Psoas muscle (tissue), 8 donors: ENCODE data around the gene OLFM3. TPM values are rescaled to one million over a fixed set of nuclear protein-coding genes. Genes with fewer than 3 reads are reported as not detected.

Experiments
- ATAC-seq, 4 donors: fragments of 200-7000 bp; cut with Tn5 transposase; one replicate each; pipeline ENCODE4 v1.9.1; 2020; ENCODE audit warnings: moderate library complexity in 3 of 4, mild to moderate bottlenecking in 2 of 4
- DNase-seq, 2 donors: peaks; one replicate each; pipeline ENCODE4 v3.0.0-alpha.2; 2020
- H3K27ac ChIP-seq: fragments of 200-600 bp; one replicate; pipeline ENCODE4 v1.8.0; 2022
- H3K27me3 ChIP-seq, 3 donors: fragments of 200-600 bp in 1 of 3; one replicate each; pipeline versions ENCODE4 v1.6.1 to v1.8.0; 2013 to 2022; ENCODE audit warnings: low read length in 2 of 3, mild to moderate bottlenecking in 2 of 3, moderate library complexity in 1 of 3; ENCODE audit not compliant: insufficient read depth in 3 of 3
- H3K36me3 ChIP-seq, 2 donors: fragments of 200-600 bp in 1 of 2; one replicate each; pipeline versions ENCODE4 v1.6.1 to v1.8.0; 2013 to 2022; ENCODE audit warnings: low read depth in 1 of 2, mild to moderate bottlenecking in 1 of 2, moderate library complexity in 1 of 2; ENCODE audit not compliant: insufficient read depth in 1 of 2
- H3K4me1 ChIP-seq: fragments of 200-600 bp; one replicate; pipeline ENCODE4 v1.8.0; 2022
- H3K4me3 ChIP-seq: fragments of 200-600 bp; one replicate; pipeline ENCODE4 v1.8.0; 2022; ENCODE audit warnings: mild to moderate bottlenecking
- H3K9me3 ChIP-seq: fragments of 200-600 bp; one replicate; pipeline ENCODE4 v1.8.0; 2022
- WGBS, 3 donors: extraction: QIAGEN DNeasy Blood & Tissue Kit; methylation state at CpG; one replicate each; pipeline versions ENCODE4 v1.1.6 to v1.1.7; 2013; 5-methylcytosine and 5-hydroxymethylcytosine counted together
- intact Hi-C, 2 donors: fragments of 100-400 bp; cut with DNase I; formaldehyde crosslinking; loops; one replicate each; pipeline versions ENCODE4 v1.11.0 to v1.14.2; 2022
- polyA plus RNA-seq, 3 donors: library from polyadenylated mRNA; stranded (reverse); fragments of 200-250 nt; gene quantifications; one replicate each; pipeline ENCODE4 v1.2.3, GENCODE V29; 2013
- total RNA-seq, 4 donors: library from RNA; stranded (reverse); fragmentation: NEBNext Ultra II Directional in 2 of 4; extraction: Animal tissue kit (Norgen Biotek cat#: 25700) in 2 of 4; gene quantifications; one replicate each; pipeline versions ENCODE4 v1.2.1 to v1.2.4, GENCODE V29; 2021 to 2023
- TF ChIP-seq, protein P1 (sequence below): fragments of 200-600 bp; IDR thresholded peaks from one replicate; pipeline ENCODE4 v1.8.0; 2022; ENCODE audit warnings: antibody characterized with exemption
- donor health status: healthy with polysubstance abuse.
- donor health status: DM: no; HTN: no; CAD: no; lungs with moderate emphysema.
- donor health status: Bipolar disorder and iron deficiency.
- donor health status: healthy.
- donor health status: DM: yes; HTN: yes; CAD: no.
- donor health status: DM: no; HTN: no; CAD: no.
- donor health status: DM: no; HTN: no; CAD: no.
- donor health status: DM: yes; HTN: yes; CAD: no.

The OLFM3 gene
- total and polyA plus RNA-seq, 7 donors = 0.01 TPM; not detected in 6

DNA sequence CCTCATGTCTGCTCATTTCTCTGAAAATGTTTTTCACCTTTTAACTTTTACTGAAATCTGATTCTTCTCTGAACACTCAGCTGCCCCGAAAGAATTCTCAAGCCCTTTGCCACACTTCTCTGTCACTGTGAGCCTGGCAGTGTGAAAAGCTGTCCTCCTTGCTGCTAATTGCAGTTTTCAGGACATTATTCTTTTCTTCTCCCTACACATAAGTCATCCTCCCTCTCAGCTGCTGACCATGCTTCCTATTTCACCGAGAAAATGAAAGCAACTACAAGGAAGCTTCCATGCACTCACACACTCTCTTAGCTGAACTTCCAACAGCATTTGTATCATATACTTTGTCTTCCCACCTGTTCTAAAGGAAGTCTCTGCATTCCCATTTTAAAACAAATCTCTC, 15.8 kb downstream of the OLFM3 start:
- H3K9me3 ChIP-seq = no peaks in the 10 kb centered on the region
- ATAC-seq = no peak
- H3K4me1 ChIP-seq = no peaks in the 10 kb centered on the region
- no peaks in the 10 kb centered on the region for H3K27me3 ChIP-seq
- H3K4me3 ChIP-seq = no peak overlapping the region
- no peak for DNase-seq
- TF ChIP-seq, protein P1, sequence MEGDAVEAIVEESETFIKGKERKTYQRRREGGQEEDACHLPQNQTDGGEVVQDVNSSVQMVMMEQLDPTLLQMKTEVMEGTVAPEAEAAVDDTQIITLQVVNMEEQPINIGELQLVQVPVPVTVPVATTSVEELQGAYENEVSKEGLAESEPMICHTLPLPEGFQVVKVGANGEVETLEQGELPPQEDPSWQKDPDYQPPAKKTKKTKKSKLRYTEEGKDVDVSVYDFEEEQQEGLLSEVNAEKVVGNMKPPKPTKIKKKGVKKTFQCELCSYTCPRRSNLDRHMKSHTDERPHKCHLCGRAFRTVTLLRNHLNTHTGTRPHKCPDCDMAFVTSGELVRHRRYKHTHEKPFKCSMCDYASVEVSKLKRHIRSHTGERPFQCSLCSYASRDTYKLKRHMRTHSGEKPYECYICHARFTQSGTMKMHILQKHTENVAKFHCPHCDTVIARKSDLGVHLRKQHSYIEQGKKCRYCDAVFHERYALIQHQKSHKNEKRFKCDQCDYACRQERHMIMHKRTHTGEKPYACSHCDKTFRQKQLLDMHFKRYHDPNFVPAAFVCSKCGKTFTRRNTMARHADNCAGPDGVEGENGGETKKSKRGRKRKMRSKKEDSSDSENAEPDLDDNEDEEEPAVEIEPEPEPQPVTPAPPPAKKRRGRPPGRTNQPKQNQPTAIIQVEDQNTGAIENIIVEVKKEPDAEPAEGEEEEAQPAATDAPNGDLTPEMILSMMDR = no peak
- 5 to 12% (median 9%) methylated on average over 2 of the region's 2 CpGs for WGBS, 3 donors
- no peaks in the 10 kb centered on the region for H3K36me3 ChIP-seq
- intact Hi-C loops = no loop called here
- no peak overlapping the region for H3K27ac ChIP-seq

- Histone ChIP-seq H3K27me3 (no peaks in the 10 kb centered on the region), H3K9me3 (no peaks in the 10 kb centered on the region), H3K27ac (no peak overlapping the region), H3K36me3 (no peaks in the 10 kb centered on the region), H3K4me1 (no peaks in the 10 kb centered on the region), H3K4me3 (no peak overlapping the region)
- TF ChIP-seq, protein P1 = no peak
- ATAC-seq (no peak), DNase-seq (no peak)
- intact Hi-C loops = no loop called here
- WGBS, 3 donors = 73 to 82% (median 78%) methylated on average over 3 of the region's 3 CpGs
Measured at GRCh38 chr1:101977266-101977665, 19.5 kb downstream of the OLFM3 start.

- TF ChIP-seq, protein P1 = no peak
- intact Hi-C loops = no loop called here
- H3K36me3 ChIP-seq = no peaks in the 10 kb centered on the region
- no peaks in the 10 kb centered on the region for H3K9me3 ChIP-seq
- DNase-seq (no peak), ATAC-seq (no peak)
- no peak overlapping the region for H3K4me3 ChIP-seq
- H3K4me1 ChIP-seq = no peaks in the 10 kb centered on the region
- H3K27me3 ChIP-seq = no peaks in the 10 kb centered on the region
- 65 to 78% (median 69%) methylated on average over 3 of the region's 3 CpGs for WGBS, 3 donors
- H3K27ac ChIP-seq = no peak overlapping the region
Measured at GRCh38 chr1:101976161-101976560, 20.6 kb downstream of the OLFM3 start.

GRCh38 chr1:101975371-101975770, 21.4 kb downstream of the OLFM3 start:
- H3K4me1 ChIP-seq = no peaks in the 10 kb centered on the region
- no peak overlapping the region for H3K4me3 ChIP-seq
- H3K27ac ChIP-seq = no peak overlapping the region
- DNase-seq (no peak), ATAC-seq (no peak)
- intact Hi-C loops = no loop called here
- H3K27me3 ChIP-seq = no peaks in the 10 kb centered on the region
- WGBS, 3 donors = 58 to 64% (median 63%) methylated on average over 3 of the region's 3 CpGs
- H3K36me3 ChIP-seq = no peaks in the 10 kb centered on the region
- no peaks in the 10 kb centered on the region for H3K9me3 ChIP-seq
- TF ChIP-seq, protein P1 = no peak

DNA sequence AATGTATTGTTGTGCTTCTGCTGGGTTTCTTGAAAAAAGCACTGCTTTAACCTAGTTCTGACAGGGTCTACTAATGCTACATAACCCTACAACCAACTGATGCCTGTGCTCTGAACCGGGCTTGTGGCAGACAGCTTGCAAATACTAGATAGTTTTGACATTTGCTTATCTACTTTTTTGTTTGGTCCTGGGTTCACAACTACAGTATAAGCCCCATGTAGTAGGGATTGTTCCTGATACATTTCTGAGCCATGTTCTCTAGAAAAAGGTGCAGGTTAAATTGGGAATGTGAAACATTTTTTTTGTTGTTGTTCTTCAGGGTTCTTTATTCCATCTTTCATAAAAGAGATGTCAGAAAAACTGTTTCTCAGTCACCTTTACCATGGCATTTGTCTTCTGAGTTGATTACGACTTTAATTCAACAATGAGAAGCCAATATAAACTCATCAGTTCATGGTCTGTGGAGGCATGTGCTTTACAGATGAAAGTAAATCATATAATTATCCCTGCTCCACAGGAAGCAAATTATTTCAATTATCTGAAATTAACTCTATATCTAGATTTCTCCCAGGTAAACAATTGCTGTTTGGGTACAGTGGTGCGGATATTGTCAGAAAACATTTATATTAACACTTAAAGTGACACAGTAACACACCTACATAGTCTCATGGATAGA, 22.0 kb downstream of the OLFM3 start:
- H3K4me1 ChIP-seq = no peaks in the 10 kb centered on the region
- no peaks in the 10 kb centered on the region for H3K9me3 ChIP-seq
- no peak overlapping the region for H3K4me3 ChIP-seq
- no peaks in the 10 kb centered on the region for H3K27me3 ChIP-seq
- H3K27ac ChIP-seq = no peak overlapping the region
- DNase-seq (no peak), ATAC-seq (no peak)
- intact Hi-C loops = no loop called here
- H3K36me3 ChIP-seq = no peaks in the 10 kb centered on the region
- WGBS, 3 donors = 72 to 87% (median 82%) methylated on average over 3 of the region's 3 CpGs
- TF ChIP-seq, protein P1 = no peak
